Activated T-helper 1 cell treated with anti-CD3 and anti-CD28 coated beads, Interleukin-12 subunit alpha, Interleukin-12 subunit beta, Interleukin-2, Interleukin-4 antibody, amounts not matched to agents 30 ng/mL and 10 ng/mL and 1 ng/mL, durations not matched to agents 14 hours and 24 hours and 36 hours (primary cell): ENCODE data around the gene KATNB1. TPM values are rescaled to one million over a fixed set of nuclear protein-coding genes. Genes with fewer than 3 reads are reported as not detected.
"Not testable (repeated sequence)": the region's sequence is repeated elsewhere in the genome, so short reads cannot be mapped to it uniquely, and the experiment has no call there.

Source experiments
- DNase-seq: peaks from one replicate; pipeline ENCODE4 v3.0.0; 2021; ENCODE audit warnings: low spot score
- H3K27ac Mint-ChIP-seq: one replicate; pipeline ENCODE4 v1.8.0; 2021; ENCODE audit warnings: mild to moderate bottlenecking, mixed read lengths
- H3K27me3 Mint-ChIP-seq: one replicate; pipeline ENCODE4 v1.8.0; 2022; ENCODE audit warnings: mild to moderate bottlenecking, moderate library complexity, mixed read lengths; ENCODE audit not compliant: insufficient read depth
- H3K36me3 Mint-ChIP-seq: one replicate; pipeline ENCODE4 v1.8.0; 2021; ENCODE audit warnings: low read depth, mixed read lengths
- H3K4me1 Mint-ChIP-seq: one replicate; pipeline ENCODE4 v1.8.0; 2021; ENCODE audit warnings: low read depth, mixed read lengths
- H3K4me3 Mint-ChIP-seq: one replicate; pipeline ENCODE4 v1.8.0; 2021; ENCODE audit warnings: mild to moderate bottlenecking, moderate library complexity, mixed read lengths
- H3K9me3 Mint-ChIP-seq: one replicate; pipeline ENCODE4 v1.8.0; 2021; ENCODE audit warnings: mixed read lengths
- intact Hi-C: fragments of 100-400 bp; cut with micrococcal nuclease; formaldehyde crosslinking; loops from one replicate; pipeline ENCODE4 v1.15.1; 2024
- total RNA-seq: library from RNA; stranded (reverse); gene quantifications from 2 replicates; pipeline ENCODE4 v1.2.3, GENCODE V29; 2022

The KATNB1 gene
- total RNA-seq, 1 donor from 2014 or later, result 46.1 TPM

GRCh38 chr16:57770361-57770760 lies 34.8 kb downstream of the KATNB1 start:
- Mint-ChIP-seq H3K27me3 (peaks cover 3% of the 10 kb centered on the region), H3K4me3 (no peak overlapping the region), H3K36me3 (no peaks in the 10 kb centered on the region), H3K4me1 (no peaks in the 10 kb centered on the region), H3K27ac (no peak overlapping the region), H3K9me3 (no peaks in the 10 kb centered on the region)
- no peak for DNase-seq
- intact Hi-C loops, result no loop called here

- H3K27ac Mint-ChIP-seq, result no peak overlapping the region
- no peaks in the 10 kb centered on the region for H3K36me3 Mint-ChIP-seq
- DNase-seq, result no peak
- no peak overlapping the region for H3K4me3 Mint-ChIP-seq
- peaks cover 2% of the 10 kb centered on the region for H3K27me3 Mint-ChIP-seq
- H3K9me3 Mint-ChIP-seq, result no peaks in the 10 kb centered on the region
- intact Hi-C loops, result no loop called here
- no peaks in the 10 kb centered on the region for H3K4me1 Mint-ChIP-seq
Observed at GRCh38 chr16:57771141-57771785, 35.7 kb downstream of the KATNB1 start.

DNA sequence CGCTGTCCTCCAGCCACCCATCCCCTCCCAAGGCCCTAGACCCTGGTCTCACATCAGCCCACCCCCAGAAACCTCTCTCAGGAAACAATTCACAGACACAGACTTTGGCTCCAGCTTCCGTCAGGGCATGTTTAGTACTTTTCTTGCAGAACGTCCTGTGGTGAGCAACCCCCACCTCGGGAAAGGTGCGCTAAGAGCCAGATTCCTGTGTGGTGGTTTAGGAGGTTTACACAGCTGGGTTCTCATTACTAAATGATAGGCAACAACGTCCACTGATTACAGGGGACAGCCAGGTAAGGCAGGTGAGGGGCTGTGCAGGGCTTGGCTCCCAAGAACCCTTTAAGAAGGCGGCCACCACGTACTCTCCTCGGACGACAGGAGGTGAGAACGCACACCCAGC lies 37.4 kb downstream of the KATNB1 start:
- no peaks in the 10 kb centered on the region for H3K36me3 Mint-ChIP-seq
- no peak overlapping the region for H3K27ac Mint-ChIP-seq
- H3K9me3 Mint-ChIP-seq, result no peaks in the 10 kb centered on the region
- H3K4me3 Mint-ChIP-seq, result no peak overlapping the region
- H3K4me1 Mint-ChIP-seq, result no peaks in the 10 kb centered on the region
- H3K27me3 Mint-ChIP-seq, result peaks cover 2% of the 10 kb centered on the region
- no peak for DNase-seq
- intact Hi-C loops, result no loop called here

GRCh38 chr16:57773655-57774295 lies 38.2 kb downstream of the KATNB1 start:
- Mint-ChIP-seq H3K27ac (no peak overlapping the region), H3K9me3 (no peaks in the 10 kb centered on the region), H3K4me1 (no peaks in the 10 kb centered on the region), H3K36me3 (no peaks in the 10 kb centered on the region), H3K4me3 (no peak overlapping the region), H3K27me3 (peaks cover 2% of the 10 kb centered on the region)
- intact Hi-C loops, result no loop called here
- DNase-seq, result no peak

DNA sequence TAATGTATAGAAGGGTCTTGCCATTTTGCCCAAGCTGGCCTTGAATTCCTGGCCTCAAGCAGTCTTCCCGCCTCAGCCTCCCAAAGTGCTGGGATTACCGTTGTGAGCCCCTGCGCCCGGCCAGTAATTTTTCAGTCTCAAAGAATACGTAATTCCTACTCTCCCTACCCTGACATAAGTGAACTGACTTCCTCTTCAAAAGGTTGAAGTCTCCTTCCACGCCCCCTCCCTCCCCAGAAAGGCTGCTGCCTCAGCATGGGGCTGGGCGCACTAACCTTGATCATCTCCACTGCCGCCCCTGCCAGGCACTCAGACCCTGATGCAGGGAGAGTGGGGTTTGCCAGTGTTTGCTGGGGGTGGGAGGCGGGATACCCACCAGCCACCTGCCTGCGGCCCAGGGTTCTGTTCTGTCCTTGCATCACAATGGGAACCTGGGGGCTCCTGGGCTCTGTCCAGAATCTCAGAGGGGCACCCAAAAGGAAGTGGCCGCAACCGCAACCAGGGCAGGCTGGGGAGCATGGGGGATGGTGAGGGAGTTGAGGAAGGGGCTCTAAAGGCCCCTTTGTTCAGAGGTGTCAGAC lies 39.2 kb downstream of the KATNB1 start:
- no peaks in the 10 kb centered on the region for H3K36me3 Mint-ChIP-seq
- H3K27ac Mint-ChIP-seq, result no peak overlapping the region
- H3K4me1 Mint-ChIP-seq, result no peaks in the 10 kb centered on the region
- H3K4me3 Mint-ChIP-seq, result no peak overlapping the region
- no peaks in the 10 kb centered on the region for H3K9me3 Mint-ChIP-seq
- intact Hi-C loops, result no loop called here
- H3K27me3 Mint-ChIP-seq, result peaks cover 3% of the 10 kb centered on the region
- no peak for DNase-seq

DNA sequence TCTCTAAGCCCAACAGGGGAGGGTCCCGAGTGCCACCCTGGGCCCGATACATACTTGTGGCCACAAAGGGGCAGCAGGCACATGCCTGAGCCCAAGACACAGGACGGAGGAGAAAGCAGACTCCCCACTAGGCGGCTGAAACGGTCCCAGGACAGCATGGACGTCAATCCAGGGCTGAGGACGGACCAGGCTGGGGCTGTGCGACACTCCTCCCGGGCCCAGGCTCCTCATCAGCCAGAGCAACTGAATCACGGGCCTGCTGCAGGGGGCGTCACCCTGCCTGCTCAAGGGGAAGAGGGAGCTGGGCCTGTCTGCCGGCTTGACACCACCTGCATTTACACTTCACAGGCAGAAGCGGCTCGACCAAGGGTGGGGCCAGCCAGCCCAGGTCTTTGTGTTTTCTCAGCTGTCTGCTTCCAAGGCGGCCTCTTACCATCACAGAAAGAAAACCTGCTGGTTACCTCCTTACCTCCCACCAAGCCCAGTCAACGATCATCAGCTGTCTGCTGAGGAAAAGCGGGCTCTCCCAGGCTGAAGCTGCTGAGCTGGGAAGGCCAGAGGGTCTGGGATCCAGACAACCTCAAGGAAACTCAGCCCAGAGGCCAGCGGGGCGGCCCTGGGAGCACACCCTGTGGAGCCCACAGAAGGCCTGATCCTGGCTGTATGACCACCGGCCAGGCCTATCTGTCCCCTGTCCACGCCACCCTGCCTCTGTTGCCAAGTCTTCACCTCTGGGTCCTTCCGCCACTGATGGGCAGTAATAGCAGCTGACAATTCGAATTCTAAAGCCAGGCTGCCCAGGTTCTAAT lies 40.3 kb downstream of the KATNB1 start:
- H3K4me3 Mint-ChIP-seq, result no peak overlapping the region
- intact Hi-C loops, result no loop called here
- H3K9me3 Mint-ChIP-seq, result no peaks in the 10 kb centered on the region
- no peak overlapping the region for H3K27ac Mint-ChIP-seq
- no peak for DNase-seq
- no peaks in the 10 kb centered on the region for H3K36me3 Mint-ChIP-seq
- no peaks in the 10 kb centered on the region for H3K4me1 Mint-ChIP-seq
- H3K27me3 Mint-ChIP-seq, result peaks cover 6% of the 10 kb centered on the region

DNA sequence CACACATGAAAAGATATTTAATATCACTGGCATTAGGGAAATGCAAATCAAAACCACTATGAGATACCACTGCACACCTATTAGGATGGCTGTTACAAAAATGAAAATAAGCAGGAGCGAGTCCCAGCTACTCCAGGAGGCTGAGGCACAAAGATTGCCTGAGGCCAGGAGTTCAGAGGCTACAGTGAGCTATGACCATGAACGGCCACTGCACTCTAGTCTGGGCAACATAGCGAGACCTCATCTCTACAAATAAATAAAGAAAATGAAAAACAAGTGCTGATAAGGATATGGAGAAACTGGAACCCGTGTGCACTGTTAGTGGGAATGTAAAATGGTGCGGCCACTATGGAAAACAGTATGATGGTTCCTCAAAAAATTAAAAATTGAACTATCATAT lies 43.1 kb downstream of the KATNB1 start:
- no peaks in the 10 kb centered on the region for H3K36me3 Mint-ChIP-seq
- no peak for DNase-seq
- no peaks in the 10 kb centered on the region for H3K9me3 Mint-ChIP-seq
- H3K27me3 Mint-ChIP-seq, result peaks cover 7% of the 10 kb centered on the region
- H3K4me3 Mint-ChIP-seq, result no peak overlapping the region
- H3K4me1 Mint-ChIP-seq, result no peaks in the 10 kb centered on the region
- intact Hi-C loops, result no loop called here
- H3K27ac Mint-ChIP-seq, result no peak overlapping the region

DNA sequence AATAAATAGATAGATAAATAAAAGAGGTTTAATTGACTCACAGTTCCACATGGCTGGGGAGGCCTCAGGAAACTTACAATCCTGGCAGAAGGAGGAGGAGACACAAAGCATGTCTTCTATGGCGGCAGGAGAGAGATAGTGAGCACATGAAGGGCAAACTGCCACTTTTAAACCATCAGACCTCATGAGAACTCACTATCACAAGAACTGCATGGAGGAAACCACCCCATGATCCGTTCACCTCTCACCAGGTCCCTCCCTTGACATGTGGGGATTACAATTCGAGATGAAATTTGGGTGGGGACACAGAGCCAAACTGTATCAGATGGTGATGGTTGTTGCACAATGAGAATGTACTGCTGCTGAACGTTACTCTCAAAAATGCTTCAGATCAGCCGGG lies 44.3 kb downstream of the KATNB1 start:
- H3K4me1 Mint-ChIP-seq, intact Hi-C loops, H3K4me3 Mint-ChIP-seq, H3K9me3 Mint-ChIP-seq, H3K36me3 Mint-ChIP-seq, H3K27ac Mint-ChIP-seq, DNase-seq: not testable (repeated sequence)
- peaks cover 11% of the 10 kb centered on the region for H3K27me3 Mint-ChIP-seq

GRCh38 chr16:57781349-57781740 lies 45.8 kb downstream of the KATNB1 start:
- H3K4me3 Mint-ChIP-seq, result no peak overlapping the region
- no peaks in the 10 kb centered on the region for H3K9me3 Mint-ChIP-seq
- no peak for DNase-seq
- H3K36me3 Mint-ChIP-seq, result no peaks in the 10 kb centered on the region
- peaks cover 11% of the 10 kb centered on the region for H3K27me3 Mint-ChIP-seq
- intact Hi-C loops, result no loop called here
- H3K27ac Mint-ChIP-seq, result no peak overlapping the region
- no peaks in the 10 kb centered on the region for H3K4me1 Mint-ChIP-seq

DNA sequence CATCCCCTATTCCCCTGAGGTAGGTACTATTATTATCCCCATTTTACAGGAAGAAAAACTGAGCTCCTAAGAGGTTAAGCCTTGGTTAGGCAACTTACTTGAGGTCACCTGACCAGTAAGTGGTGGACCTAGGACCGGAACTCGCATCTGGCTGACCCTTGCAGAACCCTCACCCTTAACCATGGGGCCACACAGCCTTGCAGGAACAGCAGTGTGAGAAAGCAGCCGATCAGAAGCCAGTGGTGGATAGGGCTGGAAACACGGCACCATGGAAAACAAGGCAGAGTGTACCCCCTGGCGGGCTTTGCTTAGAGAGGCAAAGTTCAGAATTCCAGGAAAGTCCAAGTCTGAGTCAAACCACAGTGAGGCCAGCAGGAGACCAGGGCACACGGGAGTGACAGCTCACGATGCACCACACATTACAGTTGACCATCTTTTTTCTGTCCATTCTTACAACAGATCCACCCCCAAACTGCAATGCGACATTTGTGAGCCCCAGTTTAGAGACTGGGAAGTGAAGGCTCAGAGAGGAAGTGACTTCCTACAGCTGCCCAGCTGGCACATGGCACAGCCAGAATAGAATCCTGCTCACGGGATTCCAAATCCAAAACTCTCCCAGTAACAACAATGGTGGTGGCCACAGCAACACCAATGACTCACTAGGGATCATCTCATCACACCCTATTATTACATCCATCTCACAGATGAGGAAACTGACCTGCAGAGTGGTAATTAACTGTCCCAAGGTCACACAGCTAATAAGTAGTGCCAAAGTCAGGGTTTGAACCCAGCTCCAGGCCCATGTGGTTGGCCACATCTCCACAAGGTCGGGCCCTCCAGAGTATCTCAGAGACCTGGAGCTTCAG lies 46.4 kb downstream of the KATNB1 start:
- no peak overlapping the region for H3K4me3 Mint-ChIP-seq
- no peaks in the 10 kb centered on the region for H3K4me1 Mint-ChIP-seq
- DNase-seq, result no peak
- intact Hi-C loops, result no loop called here
- no peak overlapping the region for H3K27ac Mint-ChIP-seq
- H3K9me3 Mint-ChIP-seq, result no peaks in the 10 kb centered on the region
- H3K27me3 Mint-ChIP-seq, result peaks cover 11% of the 10 kb centered on the region
- no peaks in the 10 kb centered on the region for H3K36me3 Mint-ChIP-seq

DNA sequence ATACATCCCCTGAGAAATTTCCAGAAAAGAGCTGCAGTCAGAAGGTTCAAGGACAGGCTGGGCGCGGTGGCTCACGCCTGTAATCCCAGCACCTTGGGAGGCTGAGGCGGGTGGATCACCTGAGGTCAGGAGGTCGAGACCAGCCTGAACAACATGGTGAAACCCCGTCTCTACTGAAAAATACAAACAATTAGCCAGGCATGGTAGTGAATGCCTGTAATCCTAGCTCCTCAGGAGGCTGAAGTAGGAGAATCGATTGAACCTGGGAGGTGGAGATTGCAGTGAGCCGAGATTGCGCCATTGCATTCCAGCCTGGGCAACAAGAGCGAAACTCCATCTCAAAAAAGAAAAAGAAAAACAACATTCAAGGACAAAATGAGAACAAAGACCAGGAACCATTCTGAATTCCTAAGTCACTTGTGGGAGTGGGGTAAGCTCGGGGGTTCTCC lies 47.1 kb downstream of the KATNB1 start:
- intact Hi-C loops, H3K4me3 Mint-ChIP-seq, DNase-seq, H3K36me3 Mint-ChIP-seq, H3K4me1 Mint-ChIP-seq, H3K27ac Mint-ChIP-seq, H3K9me3 Mint-ChIP-seq: not testable (repeated sequence)
- H3K27me3 Mint-ChIP-seq, result peaks cover 11% of the 10 kb centered on the region

GRCh38 chr16:57783116-57783515 lies 47.5 kb downstream of the KATNB1 start:
- intact Hi-C loops, result no loop called here
- no peak overlapping the region for H3K4me3 Mint-ChIP-seq
- DNase-seq, result no peak
- H3K4me1 Mint-ChIP-seq, result no peaks in the 10 kb centered on the region
- H3K27me3 Mint-ChIP-seq, result peaks cover 11% of the 10 kb centered on the region
- no peaks in the 10 kb centered on the region for H3K9me3 Mint-ChIP-seq
- no peak overlapping the region for H3K27ac Mint-ChIP-seq
- H3K36me3 Mint-ChIP-seq, result no peaks in the 10 kb centered on the region
